H9 (cell line): ENCODE data around the gene SMNDC1. TPM values are rescaled to one million over a fixed set of nuclear protein-coding genes. Genes with fewer than 3 reads are reported as not detected.

Source experiments
- DNase-seq: peaks from one replicate; pipeline ENCODE4 v3.0.0-alpha.2; 2017
- H2AFZ ChIP-seq: one replicate; pipeline ENCODE4 v1.6.1; 2013; ENCODE audit warnings: mild to moderate bottlenecking, low read length, control low read depth, moderate library complexity
- H2AK5ac ChIP-seq: 2 replicates; pipeline ENCODE4 v1.6.1; 2013; ENCODE audit warnings: low read length, control low read depth, mixed read lengths; ENCODE audit not compliant: insufficient read length
- H2BK120ac ChIP-seq: one replicate; pipeline ENCODE4 v1.6.1; 2013; ENCODE audit warnings: low read depth, mild to moderate bottlenecking, low read length, control low read depth, inconsistent platforms; ENCODE audit not compliant: poor library complexity, severe bottlenecking
- H2BK12ac ChIP-seq: 2 replicates; pipeline ENCODE4 v1.6.1; 2013; ENCODE audit warnings: low read length, control low read depth, mixed read lengths, low read depth; ENCODE audit not compliant: insufficient read length
- H2BK15ac ChIP-seq: 2 replicates; pipeline ENCODE4 v1.6.1; 2013; ENCODE audit warnings: low read depth, low read length, control low read depth
- H2BK20ac ChIP-seq: one replicate; pipeline ENCODE4 v1.6.1; 2013; ENCODE audit warnings: low read depth, mild to moderate bottlenecking, low read length, control low read depth, inconsistent platforms; ENCODE audit not compliant: poor library complexity, severe bottlenecking
- H2BK5ac ChIP-seq: 2 replicates; pipeline ENCODE4 v1.6.1; 2013; ENCODE audit warnings: low read length, control low read depth, mixed read lengths; ENCODE audit not compliant: insufficient read length
- H3K14ac ChIP-seq: 2 replicates; pipeline ENCODE4 v1.6.1; 2013; ENCODE audit warnings: low read length, control low read depth; ENCODE audit not compliant: insufficient read depth
- H3K18ac ChIP-seq: 2 replicates; pipeline ENCODE4 v1.6.1; 2013; ENCODE audit warnings: low read depth, mild to moderate bottlenecking, mixed read lengths, low read length, control low read depth; ENCODE audit not compliant: insufficient read length
- H3K23ac ChIP-seq: 2 replicates; pipeline ENCODE4 v1.6.1; 2013; ENCODE audit warnings: low read length, control low read depth, mixed read lengths, low read depth; ENCODE audit not compliant: insufficient read length
- H3K23me2 ChIP-seq: 2 replicates; pipeline ENCODE4 v1.6.1; 2013; ENCODE audit warnings: low read depth, mild to moderate bottlenecking, mixed read lengths, low read length, control low read depth; ENCODE audit not compliant: insufficient read length, poor library complexity, severe bottlenecking
- H3K27ac ChIP-seq: 2 replicates; pipeline ENCODE4 v1.5.1; 2013; ENCODE audit warnings: low read length, control low read depth, mixed read lengths, low read depth; ENCODE audit not compliant: insufficient read length
- H3K27me3 ChIP-seq: 2 replicates; pipeline ENCODE4 v1.6.1; 2013; ENCODE audit warnings: low read length, control low read depth, inconsistent platforms; ENCODE audit not compliant: insufficient read depth
- H3K4ac ChIP-seq: 2 replicates; pipeline ENCODE4 v1.6.1; 2013; ENCODE audit warnings: low read depth, mild to moderate bottlenecking, control low read depth, inconsistent platforms, low read length, moderate library complexity
- H3K4me1 ChIP-seq: 2 replicates; pipeline ENCODE4 v1.6.1; 2013; ENCODE audit warnings: low read length, control low read depth, inconsistent platforms; ENCODE audit not compliant: insufficient read depth
- H3K4me2 ChIP-seq: 2 replicates; pipeline ENCODE4 v1.6.1; 2013; ENCODE audit warnings: low read length, control low read depth, mixed read lengths; ENCODE audit not compliant: insufficient read length, insufficient read depth
- H3K56ac ChIP-seq: 2 replicates; pipeline ENCODE4 v1.6.1; 2013; ENCODE audit warnings: low read depth, mild to moderate bottlenecking, mixed read lengths, low read length, control low read depth; ENCODE audit not compliant: insufficient read length
- H3K79me1 ChIP-seq: 2 replicates; pipeline ENCODE4 v1.6.1; 2013; ENCODE audit warnings: low read depth, mild to moderate bottlenecking, moderate library complexity, low read length, control low read depth, inconsistent platforms; ENCODE audit not compliant: insufficient read depth, poor library complexity, severe bottlenecking
- H3K79me2 ChIP-seq: 2 replicates; pipeline ENCODE4 v1.6.1; 2013; ENCODE audit warnings: low read length, control low read depth, inconsistent platforms; ENCODE audit not compliant: insufficient read depth
- H3K9ac ChIP-seq: 2 replicates; pipeline ENCODE4 v1.6.1; 2013; ENCODE audit warnings: low read length, control low read depth, mixed read lengths; ENCODE audit not compliant: insufficient read length; ENCODE audit errors: extremely low read depth
- H3K9me3 ChIP-seq: one replicate; pipeline ENCODE4 v1.6.1; 2013; ENCODE audit warnings: low read depth, low read length, inconsistent platforms; ENCODE audit not compliant: control insufficient read depth
- H3T11ph ChIP-seq: one replicate; pipeline ENCODE4 v1.6.1; 2013; ENCODE audit warnings: mild to moderate bottlenecking, low read length, control low read depth, inconsistent platforms
- H4K20me1 ChIP-seq: one replicate; pipeline ENCODE4 v1.6.1; 2013; ENCODE audit not compliant: control insufficient read depth, insufficient read length, insufficient read depth
- H4K5ac ChIP-seq: 2 replicates; pipeline ENCODE4 v1.6.1; 2013; ENCODE audit warnings: low read depth, mild to moderate bottlenecking, mixed read lengths, low read length, control low read depth; ENCODE audit not compliant: insufficient read length
- H4K8ac ChIP-seq: replicated peaks from 2 replicates; pipeline ENCODE4 v1.6.1; 2013; ENCODE audit warnings: low read length, control low read depth, mixed read lengths, low read depth; ENCODE audit not compliant: insufficient read length
- H4K91ac ChIP-seq: 2 replicates; pipeline ENCODE4 v1.6.1; 2013; ENCODE audit warnings: low read depth, mild to moderate bottlenecking, moderate library complexity, mixed read lengths, low read length, control low read depth; ENCODE audit not compliant: insufficient read length
- H3K27ac Mint-ChIP-seq, 3 experiments: 2 replicates in 2 of 3; 3 replicates in 1 of 3; pipeline ENCODE4 v1.8.0; 2020 to 2021; ENCODE audit warnings: mixed read lengths in 3 of 3, mild to moderate bottlenecking in 1 of 3, moderate library complexity in 1 of 3
- H3K27me3 Mint-ChIP-seq: 2 replicates; pipeline ENCODE4 v1.8.0; 2021; ENCODE audit warnings: low read depth, mild to moderate bottlenecking, moderate library complexity, mixed read lengths
- H3K36me3 Mint-ChIP-seq, 3 experiments: 2 replicates in 2 of 3; 3 replicates in 1 of 3; pipeline ENCODE4 v1.8.0; 2020 to 2021; ENCODE audit warnings: low read depth in 3 of 3, mixed read lengths in 3 of 3; ENCODE audit not compliant: insufficient read depth in 1 of 3
- H3K4me1 Mint-ChIP-seq, 2 experiments: 2 replicates each; pipeline ENCODE4 v1.8.0; 2020; ENCODE audit warnings: mixed read lengths in 2 of 2
- H3K4me3 Mint-ChIP-seq, 2 experiments: 2 replicates in 1 of 2; 3 replicates in 1 of 2; pipeline ENCODE4 v1.8.0; 2020 to 2021; ENCODE audit warnings: mild to moderate bottlenecking in 2 of 2, mixed read lengths in 2 of 2, moderate library complexity in 1 of 2
- H3K9me3 Mint-ChIP-seq, 2 experiments: 2 replicates in 1 of 2; 3 replicates in 1 of 2; pipeline ENCODE4 v1.8.0; 2020; ENCODE audit warnings: mild to moderate bottlenecking in 2 of 2, mixed read lengths in 2 of 2, moderate library complexity in 1 of 2
- whole genome bisulfite sequencing: extraction: QIAGEN DNeasy Blood & Tissue Kit; methylation state at CpG from one replicate; pipeline ENCODE4 v1.1.7; 2013; ENCODE audit warnings: missing lambda C conversion rate, low lambda C conversion rate, mixed read lengths; ENCODE audit not compliant: insufficient read length; ENCODE audit errors: extremely low coverage; 5-methylcytosine and 5-hydroxymethylcytosine counted together
- total RNA-seq: library from RNA; stranded (reverse); gene quantifications from 2 replicates; pipeline ENCODE4 v1.2.1, GENCODE V29; 2021
- TF ChIP-seq, protein P1 (sequence below): fragments of 200-600 bp; sonication (generic); conservative IDR thresholded peaks from 3 replicates; pipeline ENCODE4 v1.8.0; 2021; ENCODE audit warnings: antibody characterized with exemption, mild to moderate bottlenecking

SMNDC1 gene
- total RNA-seq, 1 experiment from 2014 or later, result 55.7 TPM

DNA sequence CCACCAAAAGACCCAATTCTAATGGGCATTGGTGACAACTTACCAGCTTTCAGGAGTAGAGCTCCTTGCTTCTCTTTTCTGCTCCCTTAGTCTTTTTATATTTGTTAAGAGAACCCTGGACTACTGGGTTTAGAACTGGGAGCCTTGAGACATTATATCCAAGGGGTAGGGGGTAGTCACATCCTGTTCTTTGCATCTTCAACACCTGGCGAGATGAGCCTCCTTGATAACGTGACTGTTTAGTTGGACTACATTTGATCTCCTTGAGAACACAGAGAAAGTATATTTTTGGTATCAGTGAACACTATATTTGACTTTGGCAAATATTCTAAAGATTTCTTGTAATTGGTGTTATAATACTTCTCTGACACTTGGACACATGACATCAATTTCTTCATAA, 9.0 kb upstream of the SMNDC1 start:
- no peak overlapping the region for H3T11ph ChIP-seq
- H3K4me1 ChIP-seq, result no peaks in the 10 kb centered on the region; the same call in 1 of the 2 replicates
- H3K56ac ChIP-seq, result no peak overlapping the region
- WGBS, result no CpG with 5 or more reads among the region's 2 CpGs
- DNase-seq, result no peak
- H4K8ac ChIP-seq, result no peak overlapping the region
- H3K79me2 ChIP-seq, result no peaks in the 10 kb centered on the region
- no peak overlapping the region for H3K9ac ChIP-seq
- no peaks in the 10 kb centered on the region for H3K9me3 ChIP-seq
- no peak overlapping the region for H3K4me2 ChIP-seq
- no peaks in the 10 kb centered on the region for H3K79me1 ChIP-seq
- Mint-ChIP-seq H3K4me3 (no peak overlapping the region), H3K27me3 (no peaks in the 10 kb centered on the region), H3K4me1 (peaks cover 13 to 15% of the 10 kb centered on the region in 2 experiments), H3K36me3 (no peaks in the 10 kb centered on the region), H3K27ac (no peak overlapping the region), H3K9me3 (no peaks in the 10 kb centered on the region)
- no peak overlapping the region for H2BK20ac ChIP-seq
- H3K27ac ChIP-seq, result no peak overlapping the region
- H2BK12ac ChIP-seq, result no peak overlapping the region
- no peak overlapping the region for H2AFZ ChIP-seq
- H3K18ac ChIP-seq, result no peak overlapping the region
- H3K23me2 ChIP-seq, result no peaks in the 10 kb centered on the region
- H3K14ac ChIP-seq, result no peak overlapping the region
- H4K20me1 ChIP-seq, result no peaks in the 10 kb centered on the region
- no peak overlapping the region for H3K4ac ChIP-seq
- H3K23ac ChIP-seq, result no peak overlapping the region
- TF ChIP-seq, protein P1, sequence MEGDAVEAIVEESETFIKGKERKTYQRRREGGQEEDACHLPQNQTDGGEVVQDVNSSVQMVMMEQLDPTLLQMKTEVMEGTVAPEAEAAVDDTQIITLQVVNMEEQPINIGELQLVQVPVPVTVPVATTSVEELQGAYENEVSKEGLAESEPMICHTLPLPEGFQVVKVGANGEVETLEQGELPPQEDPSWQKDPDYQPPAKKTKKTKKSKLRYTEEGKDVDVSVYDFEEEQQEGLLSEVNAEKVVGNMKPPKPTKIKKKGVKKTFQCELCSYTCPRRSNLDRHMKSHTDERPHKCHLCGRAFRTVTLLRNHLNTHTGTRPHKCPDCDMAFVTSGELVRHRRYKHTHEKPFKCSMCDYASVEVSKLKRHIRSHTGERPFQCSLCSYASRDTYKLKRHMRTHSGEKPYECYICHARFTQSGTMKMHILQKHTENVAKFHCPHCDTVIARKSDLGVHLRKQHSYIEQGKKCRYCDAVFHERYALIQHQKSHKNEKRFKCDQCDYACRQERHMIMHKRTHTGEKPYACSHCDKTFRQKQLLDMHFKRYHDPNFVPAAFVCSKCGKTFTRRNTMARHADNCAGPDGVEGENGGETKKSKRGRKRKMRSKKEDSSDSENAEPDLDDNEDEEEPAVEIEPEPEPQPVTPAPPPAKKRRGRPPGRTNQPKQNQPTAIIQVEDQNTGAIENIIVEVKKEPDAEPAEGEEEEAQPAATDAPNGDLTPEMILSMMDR, result no peak
- H3K27me3 ChIP-seq, result no peaks in the 10 kb centered on the region
- H2BK15ac ChIP-seq, result no peak overlapping the region
- H4K91ac ChIP-seq, result no peak overlapping the region
- H2BK120ac ChIP-seq, result no peak overlapping the region
- no peak overlapping the region for H2BK5ac ChIP-seq
- no peak overlapping the region for H4K5ac ChIP-seq
- H2AK5ac ChIP-seq, result no peak overlapping the region
